Measurements from ENCODE around the gene RNU6-7.

Gene RNU6-7

GRCh38 chr14:32205984-32206383, 4.1 kb downstream of the RNU6-7 start:
- DNase-seq = no peak

- no peak for DNase-seq
These were observed 4.7 kb downstream of the RNU6-7 start for GRCh38 chr14:32206552-32206951.

GRCh38 chr14:32208490-32208889, 6.6 kb downstream of the RNU6-7 start:
- no peak for DNase-seq

GRCh38 chr14:32209471-32209870, 7.6 kb downstream of the RNU6-7 start:
- no peak for DNase-seq

GRCh38 chr14:32211068-32211404, 9.2 kb downstream of the RNU6-7 start:
- DNase-seq = no peak

GRCh38 chr14:32212833-32213232, 11.0 kb downstream of the RNU6-7 start:
- DNase-seq = no peak

GRCh38 chr14:32217301-32217700, 15.5 kb downstream of the RNU6-7 start:
- no peak for DNase-seq

GRCh38 chr14:32224737-32225377, 23.0 kb downstream of the RNU6-7 start:
- no peak for DNase-seq

GRCh38 chr14:32225378-32225920, 23.6 kb downstream of the RNU6-7 start:
- DNase-seq = no peak

GRCh38 chr14:32226056-32226455, 24.2 kb downstream of the RNU6-7 start:
- no peak for DNase-seq

- peak in 1 of 2 experiments; percentile 9 for DNase-seq
These were observed 28.3 kb downstream of the RNU6-7 start for GRCh38 chr14:32230181-32230580.

- DNase-seq = no peak
These were observed 28.9 kb downstream of the RNU6-7 start for GRCh38 chr14:32230695-32231280.

GRCh38 chr14:32232481-32232880, 30.6 kb downstream of the RNU6-7 start:
- DNase-seq = no peak

- no peak for DNase-seq
These were observed 31.4 kb downstream of the RNU6-7 start for GRCh38 chr14:32233260-32233659.

GRCh38 chr14:32244404-32244803, 42.6 kb downstream of the RNU6-7 start:
- DNase-seq = no peak

- DNase-seq = no peak
These were observed 44.9 kb downstream of the RNU6-7 start for GRCh38 chr14:32246751-32247150.

GRCh38 chr14:32249371-32249770, 47.5 kb downstream of the RNU6-7 start:
- no peak for DNase-seq

GRCh38 chr14:32249780-32250179, 47.9 kb downstream of the RNU6-7 start:
- DNase-seq = no peak

GRCh38 chr14:32250681-32251080, 48.8 kb downstream of the RNU6-7 start:
- DNase-seq = no peak

GRCh38 chr14:32251530-32251929, 49.7 kb downstream of the RNU6-7 start:
- DNase-seq = no peak
